C4-2B (cell line): Measurements from ENCODE around the gene OLFM2.

Experiments used
- ZFX ChIP-seq: fragments of 450-650 bp; IDR thresholded peaks from 2 replicates; pipeline ENCODE4 v1.6.1; 2017
- TF ChIP-seq, protein P1 (sequence below): fragments of 450-650 bp; conservative IDR thresholded peaks from 2 replicates; pipeline ENCODE4 v1.5.1; 2017; ENCODE audit warnings: mild to moderate bottlenecking

DNA sequence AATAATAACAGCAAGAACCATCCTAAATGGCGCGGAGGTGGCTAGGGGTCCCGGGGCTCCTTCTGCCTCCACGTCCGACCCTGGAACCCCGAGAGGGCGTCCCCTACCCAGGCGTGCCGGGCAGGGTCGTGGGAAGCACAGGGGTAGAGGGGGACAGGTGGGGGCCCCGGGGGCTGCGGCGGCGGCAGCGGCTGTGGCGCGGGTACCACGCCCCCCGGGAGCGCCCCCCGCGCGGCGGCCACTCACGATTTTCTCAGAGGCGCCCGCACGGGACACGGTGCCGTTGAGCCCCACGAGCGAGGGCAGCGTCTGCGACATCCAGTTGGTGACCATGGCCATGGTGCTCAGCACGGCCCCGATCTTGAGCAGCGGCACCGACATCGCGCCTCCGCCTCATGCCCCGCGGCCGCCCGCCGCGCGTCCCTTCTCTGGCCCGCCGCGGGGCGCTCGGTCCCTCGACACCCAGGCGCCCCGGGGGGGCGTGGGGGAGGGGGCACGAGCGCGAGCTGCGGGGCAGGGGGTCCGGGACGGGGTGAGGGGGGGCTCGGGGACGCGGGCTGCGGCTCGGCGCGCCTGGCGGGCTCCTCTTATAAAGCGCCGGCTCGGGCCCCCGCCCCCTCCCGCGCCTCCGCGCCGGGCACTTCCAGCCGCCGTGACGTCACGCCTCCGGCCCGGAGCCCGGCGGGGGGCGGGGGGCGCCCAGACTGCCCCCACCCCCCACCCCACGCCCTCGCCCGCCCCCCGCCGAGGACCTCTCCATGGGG lies 22.9 kb downstream of the OLFM2 start:
- TF ChIP-seq, protein P1, sequence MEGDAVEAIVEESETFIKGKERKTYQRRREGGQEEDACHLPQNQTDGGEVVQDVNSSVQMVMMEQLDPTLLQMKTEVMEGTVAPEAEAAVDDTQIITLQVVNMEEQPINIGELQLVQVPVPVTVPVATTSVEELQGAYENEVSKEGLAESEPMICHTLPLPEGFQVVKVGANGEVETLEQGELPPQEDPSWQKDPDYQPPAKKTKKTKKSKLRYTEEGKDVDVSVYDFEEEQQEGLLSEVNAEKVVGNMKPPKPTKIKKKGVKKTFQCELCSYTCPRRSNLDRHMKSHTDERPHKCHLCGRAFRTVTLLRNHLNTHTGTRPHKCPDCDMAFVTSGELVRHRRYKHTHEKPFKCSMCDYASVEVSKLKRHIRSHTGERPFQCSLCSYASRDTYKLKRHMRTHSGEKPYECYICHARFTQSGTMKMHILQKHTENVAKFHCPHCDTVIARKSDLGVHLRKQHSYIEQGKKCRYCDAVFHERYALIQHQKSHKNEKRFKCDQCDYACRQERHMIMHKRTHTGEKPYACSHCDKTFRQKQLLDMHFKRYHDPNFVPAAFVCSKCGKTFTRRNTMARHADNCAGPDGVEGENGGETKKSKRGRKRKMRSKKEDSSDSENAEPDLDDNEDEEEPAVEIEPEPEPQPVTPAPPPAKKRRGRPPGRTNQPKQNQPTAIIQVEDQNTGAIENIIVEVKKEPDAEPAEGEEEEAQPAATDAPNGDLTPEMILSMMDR: no peak
- no peak for TF ChIP-seq ZFX
